Right kidney (tissue), 1 donor: Measurements from ENCODE around the gene BMP7.
A peak's percentile ranks its signal among the peaks of the same experiment; 100 is the strongest.
"Not testable (repeated sequence)": the region's sequence is repeated elsewhere in the genome, so short reads cannot be mapped to it uniquely, and the experiment has no call there.

Experiments used
- DNase-seq: peaks from one replicate; pipeline ENCODE4 v3.0.0-alpha.2; 2016

BMP7 gene

GRCh38 chr20:57289391-57290177 is 23.1 kb upstream of the BMP7 start:
- DNase-seq, result no peak

- no peak for DNase-seq
Observed at GRCh38 chr20:57288651-57289277, 22.3 kb upstream of the BMP7 start.

DNA sequence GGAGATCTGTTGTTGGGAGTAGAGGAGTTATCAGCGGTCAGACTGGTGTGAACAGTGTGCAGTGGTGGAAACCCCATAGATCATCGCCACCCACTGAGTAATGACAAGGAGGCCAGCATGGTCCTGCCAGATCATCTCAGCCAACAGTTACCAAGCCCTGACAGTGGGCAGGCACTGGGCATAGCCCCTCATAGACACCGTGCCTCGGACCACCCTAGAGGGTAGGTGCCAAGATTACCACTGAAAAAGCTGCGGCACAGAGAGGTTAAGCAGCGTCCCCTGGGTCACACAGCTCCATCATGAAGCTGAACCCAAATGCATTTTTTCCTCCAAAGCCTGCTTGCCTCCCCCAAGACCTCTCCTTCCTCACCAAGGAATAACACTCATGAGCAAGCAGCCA is 21.5 kb upstream of the BMP7 start:
- DNase-seq, result no peak

DNA sequence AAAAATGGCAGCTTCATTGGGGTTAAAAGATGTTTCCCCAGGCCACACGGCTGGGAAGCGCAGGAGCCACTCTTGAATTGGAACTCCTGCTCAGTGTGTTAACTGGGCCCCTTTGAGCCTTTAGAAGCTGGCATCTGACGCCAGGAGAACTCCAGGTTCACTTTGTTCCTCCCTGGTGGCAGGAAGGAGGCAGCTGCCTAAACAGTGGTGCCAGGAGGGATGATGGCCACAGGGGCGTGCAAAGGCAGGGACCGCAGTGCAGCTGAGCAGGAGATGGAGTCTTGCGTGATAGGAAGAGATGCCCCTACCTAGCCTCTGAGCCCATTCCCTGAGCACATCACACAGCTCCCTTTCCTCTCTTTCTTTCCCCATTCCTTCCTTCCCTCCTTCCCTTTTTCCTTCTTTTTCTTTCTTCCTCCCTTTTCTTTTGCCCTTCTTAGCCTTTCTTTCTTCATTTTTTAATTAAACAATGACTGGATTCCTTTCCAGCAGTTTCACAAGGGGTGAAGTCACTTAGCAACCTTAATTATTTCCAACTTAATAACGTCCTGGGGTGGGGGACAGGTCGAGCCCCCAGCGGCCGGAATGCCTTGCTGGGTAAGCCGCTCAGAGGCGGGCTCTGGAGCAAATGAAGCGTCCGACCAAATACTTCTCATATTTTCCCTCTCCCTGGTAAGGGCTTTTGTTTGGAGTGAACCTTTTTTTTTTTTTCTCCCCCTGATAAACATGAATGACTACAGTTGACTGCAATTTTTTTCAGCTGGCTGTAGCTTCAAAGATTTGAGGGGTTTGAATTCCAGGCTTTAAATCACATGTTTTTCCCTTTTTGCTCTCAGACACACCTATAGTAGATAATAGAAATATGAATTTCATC is 20.8 kb upstream of the BMP7 start:
- peak; percentile 66 for DNase-seq

GRCh38 chr20:57283860-57284259 is 17.4 kb upstream of the BMP7 start:
- DNase-seq, result no peak

- peak; percentile 62 for DNase-seq
Observed at GRCh38 chr20:57282670-57283361, 16.4 kb upstream of the BMP7 start.

DNA sequence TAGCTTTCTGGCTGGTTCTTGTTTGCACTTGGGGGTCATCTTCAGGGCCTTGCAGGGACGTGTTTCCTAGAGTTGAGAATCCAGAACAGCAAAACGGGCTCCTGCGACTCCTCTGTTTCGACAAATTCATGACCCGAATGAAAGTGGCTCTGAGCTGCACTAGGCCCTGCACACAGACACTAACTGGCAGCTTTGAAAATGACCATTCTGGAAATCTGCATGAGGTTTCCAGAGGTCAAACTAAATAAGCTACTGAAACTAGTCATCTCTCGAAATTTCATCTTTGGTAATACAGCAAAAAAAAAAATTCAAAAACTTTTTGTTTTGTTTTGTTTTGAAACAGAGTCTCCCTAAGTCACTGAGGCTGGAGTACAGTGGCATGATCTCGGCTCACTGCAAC is 15.5 kb upstream of the BMP7 start:
- DNase-seq, result no peak

- no peak for DNase-seq
Observed at GRCh38 chr20:57280221-57280620, 13.8 kb upstream of the BMP7 start.

DNA sequence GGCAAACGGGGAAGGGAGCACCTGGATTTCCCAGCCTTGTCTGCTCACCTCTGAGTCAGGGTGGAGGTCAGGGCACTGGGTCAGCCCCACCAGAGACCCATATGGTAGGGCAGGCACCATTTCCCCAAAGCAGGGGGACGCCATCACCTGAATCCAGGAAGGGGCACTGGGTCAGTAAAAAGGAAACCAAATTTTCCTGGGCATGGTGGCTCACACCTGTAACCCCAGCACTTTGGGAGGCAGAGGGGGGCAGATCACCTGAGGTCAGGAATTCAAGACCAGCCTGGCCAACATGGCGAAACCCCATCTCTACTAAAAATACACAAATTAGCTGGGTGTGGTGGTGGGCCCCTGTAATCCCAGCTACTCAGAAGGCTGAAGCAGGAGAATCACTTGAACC is 13.1 kb upstream of the BMP7 start:
- not testable (repeated sequence) for DNase-seq

- DNase-seq, result no peak
Observed at GRCh38 chr20:57278457-57278856, 12.0 kb upstream of the BMP7 start.

DNA sequence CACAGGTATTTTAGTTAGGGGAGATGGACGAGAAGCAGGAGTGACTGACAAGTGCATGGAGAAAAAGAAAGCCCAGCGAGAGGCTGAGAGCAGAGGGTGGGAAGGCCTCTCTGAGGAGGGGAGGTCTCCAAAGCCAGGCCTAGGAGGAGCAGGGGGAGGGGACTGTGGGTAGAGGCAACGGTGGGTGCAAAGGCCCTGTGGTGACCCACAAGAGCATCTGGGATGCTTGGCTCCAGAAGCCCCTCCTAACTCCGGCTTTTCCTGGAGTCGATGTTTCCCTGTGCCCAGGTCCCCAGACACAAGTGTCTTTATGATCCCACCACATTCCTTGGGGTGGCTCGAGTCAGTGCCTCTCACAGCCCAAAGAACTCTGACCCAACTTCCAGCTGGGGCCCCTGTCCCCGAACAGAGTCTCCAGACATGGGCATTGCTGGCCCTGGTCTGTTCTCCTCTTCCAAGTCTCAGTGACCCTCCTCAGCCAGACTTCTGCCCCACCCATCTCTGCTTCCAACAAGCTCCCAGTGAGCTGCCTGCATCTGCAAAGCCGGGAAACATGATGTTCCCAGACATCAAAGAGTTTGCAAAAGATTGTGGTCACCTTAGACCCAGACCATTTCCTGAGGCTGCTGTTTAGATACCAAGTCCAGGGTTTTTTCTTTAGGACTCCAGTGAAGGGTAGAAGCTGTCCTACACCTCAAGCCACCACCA is 11.1 kb upstream of the BMP7 start:
- no peak for DNase-seq

GRCh38 chr20:57276221-57276620 is 9.8 kb upstream of the BMP7 start:
- no peak for DNase-seq

- no peak for DNase-seq
Observed at GRCh38 chr20:57275813-57276212, 9.4 kb upstream of the BMP7 start.

DNA sequence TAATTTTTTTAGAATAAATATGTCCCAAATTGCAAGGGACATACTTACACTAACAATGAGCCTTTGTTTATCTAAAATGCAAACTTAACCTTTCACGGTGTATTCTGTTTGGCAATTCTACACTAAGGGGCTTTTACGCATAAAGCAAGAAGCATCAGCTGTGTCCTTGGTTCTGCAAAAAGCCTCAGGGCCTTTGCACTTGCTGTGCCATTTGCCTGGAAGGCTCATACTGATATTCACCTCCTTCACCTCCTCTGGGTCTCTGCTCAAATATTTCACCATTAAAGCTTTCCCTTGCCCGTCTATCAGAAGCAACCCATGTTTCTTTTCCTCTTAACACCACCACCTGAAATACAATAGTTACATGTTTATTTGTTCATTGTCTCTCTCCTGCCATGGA is 8.9 kb upstream of the BMP7 start:
- DNase-seq, result no peak

DNA sequence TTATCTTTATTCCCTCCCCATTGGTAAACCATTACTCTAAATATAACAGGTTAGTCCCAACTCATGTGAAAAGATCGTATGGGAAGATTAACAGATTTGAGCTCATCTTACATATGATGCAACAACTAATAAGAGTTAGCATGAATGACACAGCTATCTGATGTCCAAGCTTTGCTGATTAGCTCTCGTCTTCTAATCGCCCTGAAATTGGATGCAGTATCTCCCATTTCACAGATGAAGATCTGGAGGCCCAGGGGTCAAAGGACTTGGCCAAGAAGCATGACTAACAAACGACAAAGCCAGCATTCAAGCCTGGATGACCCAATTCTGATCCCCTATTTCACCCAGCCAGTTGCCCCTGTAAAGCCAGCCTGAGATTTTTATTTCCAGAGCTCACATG is 8.4 kb upstream of the BMP7 start:
- no peak for DNase-seq

DNA sequence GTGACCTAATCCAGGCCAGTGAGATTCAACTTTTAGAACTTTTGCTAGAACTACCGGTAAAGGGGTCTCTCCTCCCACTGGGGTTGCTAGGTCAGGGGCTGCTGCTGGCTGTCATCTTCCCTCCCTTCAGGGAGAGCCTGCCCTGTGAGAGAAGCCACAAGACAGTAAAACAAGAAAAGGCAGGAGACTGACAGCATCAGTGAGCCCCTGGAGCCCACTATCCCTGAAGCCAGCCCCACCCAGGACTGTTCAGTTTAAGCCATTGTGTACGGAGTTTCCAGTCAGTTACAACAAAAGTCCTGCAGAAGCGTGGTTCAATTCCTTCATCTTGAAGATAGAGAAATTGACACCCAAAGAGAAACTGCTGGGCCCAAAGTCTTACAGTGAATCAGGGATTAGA is 7.9 kb upstream of the BMP7 start:
- DNase-seq, result no peak

GRCh38 chr20:57272883-57273535 is 6.6 kb upstream of the BMP7 start:
- no peak for DNase-seq

- no peak for DNase-seq
Observed at GRCh38 chr20:57270204-57270984, 4.0 kb upstream of the BMP7 start.

- no peak for DNase-seq
Observed at GRCh38 chr20:57269148-57269984, 2.9 kb upstream of the BMP7 start.
